H1 (cell line): ENCODE results near the gene RIPK4.
"Not testable (repeated sequence)": the region's sequence is repeated elsewhere in the genome, so short reads cannot be mapped to it uniquely, and the experiment has no call there.

Source experiments
- ATF2 ChIP-seq: IDR thresholded peaks from 2 replicates; pipeline ENCODE4 v1.6.1; 2012; ENCODE audit warnings: low read length, inconsistent platforms
- BACH1 ChIP-seq: IDR thresholded peaks from 2 replicates; pipeline ENCODE4 v1.6.1; 2012; ENCODE audit warnings: low read length, improper control_type of control experiment
- CEBPB ChIP-seq: IDR thresholded peaks from 2 replicates; pipeline ENCODE4 v1.6.1; 2012; ENCODE audit warnings: low read depth, low read length
- CREB1 ChIP-seq: IDR thresholded peaks from 2 replicates; pipeline ENCODE4 v1.6.1; 2012; ENCODE audit warnings: inconsistent platforms
- HDAC2 ChIP-seq, 2 experiments: fragments of 300-600 bp in 1 of 2; sonication (generic) in 1 of 2; IDR thresholded peaks; 2 replicates each; pipeline ENCODE4 v1.6.1; 2011 to 2012; ENCODE audit warnings: low read depth in 2 of 2, low read length in 2 of 2, mild to moderate bottlenecking in 2 of 2, moderate library complexity in 2 of 2, borderline replicate concordance in 1 of 2, inconsistent platforms in 1 of 2
- POU5F1 ChIP-seq: IDR thresholded peaks from 2 replicates; pipeline ENCODE4 v1.6.1; 2011; ENCODE audit warnings: low read depth, mild to moderate bottlenecking, low read length, moderate library complexity
- SIN3A ChIP-seq, 2 experiments: IDR thresholded peaks in 1 of 2; conservative IDR thresholded peaks in 1 of 2; 2 replicates each; pipeline ENCODE4 v1.6.1; 2011 to 2012; ENCODE audit warnings: low read length in 2 of 2, improper control_type of control experiment in 1 of 2, low read depth in 1 of 2, mild to moderate bottlenecking in 1 of 2
- SIRT6 ChIP-seq: IDR thresholded peaks from one replicate; pipeline ENCODE4 v1.7.1; 2012; ENCODE audit warnings: low read length, inconsistent platforms
- SIX5 ChIP-seq: IDR thresholded peaks from 2 replicates; pipeline ENCODE4 v1.6.1; 2011; ENCODE audit warnings: mild to moderate bottlenecking, low read depth, low read length
- TBP ChIP-seq: IDR thresholded peaks from 2 replicates; pipeline ENCODE4 v1.6.1; 2011; ENCODE audit warnings: low read depth, low read length, improper control_type of control experiment
- YY1 ChIP-seq: IDR thresholded peaks from 2 replicates; pipeline ENCODE4 v1.6.1; 2011; ENCODE audit warnings: low read depth, mild to moderate bottlenecking, low read length
- TF ChIP-seq, protein P1 (sequence below), 3 experiments: IDR thresholded peaks; 1 replicate in 2 of 3; 2 replicates in 1 of 3; pipeline versions ENCODE4 v1.5.1 to v1.6.1; 2011; ENCODE audit warnings: low read length in 3 of 3, mild to moderate bottlenecking in 3 of 3, inconsistent platforms in 2 of 3, low read depth in 1 of 3, moderate library complexity in 1 of 3; ENCODE audit not compliant: insufficient read depth in 1 of 3; ENCODE audit errors: control extremely low read depth in 1 of 3

DNA sequence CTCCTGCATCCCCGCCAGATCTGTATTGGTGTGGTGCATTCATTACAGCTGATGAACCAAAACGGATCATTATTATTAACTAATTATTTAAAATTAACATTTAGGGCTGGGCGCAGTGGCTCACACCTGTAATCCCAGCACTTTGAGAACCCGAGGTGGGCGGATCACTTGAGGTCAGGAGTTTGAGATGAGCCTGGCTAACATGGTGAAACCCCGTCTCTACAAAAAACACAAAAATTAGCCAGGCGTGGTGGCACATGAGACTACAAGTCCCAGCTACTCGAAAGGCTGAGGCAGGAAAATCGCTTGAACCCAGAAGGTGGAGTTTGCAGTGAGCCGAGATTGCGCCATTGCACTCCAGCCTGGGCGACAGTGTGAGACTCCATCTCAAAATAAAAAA, 18.4 kb upstream of the RIPK4 start:
- not testable (repeated sequence) for TF ChIP-seq POU5F1; SIX5; YY1; HDAC2 (IDR thresholded peaks at IDR 0.05; ENCODE audit: borderline replicate concordance in 1 of 2, low read depth in 2 of 2, low read length in 2 of 2); TBP; SIRT6; CREB1; BACH1; SIN3A (conservative IDR thresholded peaks at IDR 0.05 in 1 of 2, IDR thresholded peaks at IDR 0.05 in 1 of 2; ENCODE audit: low read depth in 1 of 2, low read length in 2 of 2); CEBPB; ATF2
- TF ChIP-seq, protein P1, sequence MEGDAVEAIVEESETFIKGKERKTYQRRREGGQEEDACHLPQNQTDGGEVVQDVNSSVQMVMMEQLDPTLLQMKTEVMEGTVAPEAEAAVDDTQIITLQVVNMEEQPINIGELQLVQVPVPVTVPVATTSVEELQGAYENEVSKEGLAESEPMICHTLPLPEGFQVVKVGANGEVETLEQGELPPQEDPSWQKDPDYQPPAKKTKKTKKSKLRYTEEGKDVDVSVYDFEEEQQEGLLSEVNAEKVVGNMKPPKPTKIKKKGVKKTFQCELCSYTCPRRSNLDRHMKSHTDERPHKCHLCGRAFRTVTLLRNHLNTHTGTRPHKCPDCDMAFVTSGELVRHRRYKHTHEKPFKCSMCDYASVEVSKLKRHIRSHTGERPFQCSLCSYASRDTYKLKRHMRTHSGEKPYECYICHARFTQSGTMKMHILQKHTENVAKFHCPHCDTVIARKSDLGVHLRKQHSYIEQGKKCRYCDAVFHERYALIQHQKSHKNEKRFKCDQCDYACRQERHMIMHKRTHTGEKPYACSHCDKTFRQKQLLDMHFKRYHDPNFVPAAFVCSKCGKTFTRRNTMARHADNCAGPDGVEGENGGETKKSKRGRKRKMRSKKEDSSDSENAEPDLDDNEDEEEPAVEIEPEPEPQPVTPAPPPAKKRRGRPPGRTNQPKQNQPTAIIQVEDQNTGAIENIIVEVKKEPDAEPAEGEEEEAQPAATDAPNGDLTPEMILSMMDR (IDR thresholded peaks at IDR 0.05; ENCODE audit: control extremely low read depth in 1 of 3, insufficient read depth in 1 of 3, low read depth in 1 of 3, low read length in 3 of 3), result not testable (repeated sequence)
